Stimulated activated CD4-positive, alpha-beta T cell treated with anti-CD3 and anti-CD28 coated beads, Interleukin-1b, Interleukin-23, amount 100 ng/mL, for 4 hours (primary cell): ENCODE results near the gene EPB41L1.

Experiments
- DNase-seq, 2 donors: peaks; one replicate each; pipeline ENCODE4 v3.0.0-alpha.2; 2020; ENCODE audit warnings: low read depth in 2 of 2

Gene EPB41L1

GRCh38 chr20:36260316-36260715 is 105.8 kb downstream of the EPB41L1 start:
- DNase-seq, result no peak

GRCh38 chr20:36261389-36262105 is 107.0 kb downstream of the EPB41L1 start:
- no peak for DNase-seq

GRCh38 chr20:36262440-36262839 is 107.9 kb downstream of the EPB41L1 start:
- DNase-seq, result no peak

GRCh38 chr20:36264426-36265246 is 110.1 kb downstream of the EPB41L1 start:
- DNase-seq, result no peak

GRCh38 chr20:36266189-36266588 is 111.6 kb downstream of the EPB41L1 start:
- no peak for DNase-seq

- DNase-seq, result no peak
Measured at GRCh38 chr20:36267605-36268381, 113.3 kb downstream of the EPB41L1 start.

- DNase-seq, result no peak
Measured at GRCh38 chr20:36268440-36269342, 114.2 kb downstream of the EPB41L1 start.

- no peak for DNase-seq
Measured at GRCh38 chr20:36269507-36269906, 115.0 kb downstream of the EPB41L1 start.

GRCh38 chr20:36270744-36271638 is 116.5 kb downstream of the EPB41L1 start:
- DNase-seq, result no peak

- DNase-seq, result no peak
Measured at GRCh38 chr20:36271639-36272546, 117.4 kb downstream of the EPB41L1 start.

GRCh38 chr20:36272547-36273220 is 118.1 kb downstream of the EPB41L1 start:
- no peak for DNase-seq

GRCh38 chr20:36273414-36274180 is 119.1 kb downstream of the EPB41L1 start:
- no peak for DNase-seq

GRCh38 chr20:36274181-36274841 is 119.8 kb downstream of the EPB41L1 start:
- no peak for DNase-seq

GRCh38 chr20:36275011-36275410 is 120.5 kb downstream of the EPB41L1 start:
- no peak for DNase-seq

GRCh38 chr20:36275441-36276189 is 121.1 kb downstream of the EPB41L1 start:
- no peak for DNase-seq

GRCh38 chr20:36277546-36277945 is 123.0 kb downstream of the EPB41L1 start:
- DNase-seq, result no peak

- DNase-seq, result no peak
Measured at GRCh38 chr20:36279362-36279761, 124.8 kb downstream of the EPB41L1 start.
